Fibroblast of lung (primary cell): ENCODE results near the gene TMX4.

Source experiments
- EZH2 ChIP-seq: IDR thresholded peaks from 2 replicates; pipeline ENCODE4 v1.5.1; 2012; ENCODE audit warnings: low read length, control low read depth, mild to moderate bottlenecking; ENCODE audit errors: missing control alignments
- TF ChIP-seq, protein P1 (sequence below), 2 donors: IDR thresholded peaks in 1 of 2; conservative IDR thresholded peaks in 1 of 2; 1 replicate in 1 of 2; 2 replicates in 1 of 2; pipeline ENCODE4 v1.5.1; 2011 to 2012; ENCODE audit warnings: low read length in 2 of 2, control low read depth in 1 of 2, inconsistent platforms in 1 of 2, low read depth in 1 of 2, mild to moderate bottlenecking in 1 of 2

GRCh38 chr20:7980332-7981046, 39.1 kb downstream of the TMX4 start:
- TF ChIP-seq, protein P1, sequence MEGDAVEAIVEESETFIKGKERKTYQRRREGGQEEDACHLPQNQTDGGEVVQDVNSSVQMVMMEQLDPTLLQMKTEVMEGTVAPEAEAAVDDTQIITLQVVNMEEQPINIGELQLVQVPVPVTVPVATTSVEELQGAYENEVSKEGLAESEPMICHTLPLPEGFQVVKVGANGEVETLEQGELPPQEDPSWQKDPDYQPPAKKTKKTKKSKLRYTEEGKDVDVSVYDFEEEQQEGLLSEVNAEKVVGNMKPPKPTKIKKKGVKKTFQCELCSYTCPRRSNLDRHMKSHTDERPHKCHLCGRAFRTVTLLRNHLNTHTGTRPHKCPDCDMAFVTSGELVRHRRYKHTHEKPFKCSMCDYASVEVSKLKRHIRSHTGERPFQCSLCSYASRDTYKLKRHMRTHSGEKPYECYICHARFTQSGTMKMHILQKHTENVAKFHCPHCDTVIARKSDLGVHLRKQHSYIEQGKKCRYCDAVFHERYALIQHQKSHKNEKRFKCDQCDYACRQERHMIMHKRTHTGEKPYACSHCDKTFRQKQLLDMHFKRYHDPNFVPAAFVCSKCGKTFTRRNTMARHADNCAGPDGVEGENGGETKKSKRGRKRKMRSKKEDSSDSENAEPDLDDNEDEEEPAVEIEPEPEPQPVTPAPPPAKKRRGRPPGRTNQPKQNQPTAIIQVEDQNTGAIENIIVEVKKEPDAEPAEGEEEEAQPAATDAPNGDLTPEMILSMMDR (conservative IDR thresholded peaks at IDR 0.05 in 1 of 2, IDR thresholded peaks at IDR 0.05 in 1 of 2; ENCODE audit: low read depth in 1 of 2, low read length in 2 of 2): peak; percentile 56 to 65
- no peak for TF ChIP-seq EZH2
